HepG2 (cell line): ENCODE results near the gene NAXD. TPM values are rescaled to one million over a fixed set of nuclear protein-coding genes. Genes with fewer than 3 reads are reported as not detected.

Source experiments
- ATAC-seq: fragments of 200-7000 bp; cut with Tn5 transposase; 3 replicates; pipeline ENCODE4 v1.9.1; 2020; ENCODE audit warnings: mild to moderate bottlenecking, moderate library complexity
- BruUV-seq: library from RNA; stranded (reverse); fragments of 400-500 nt; replicated peaks from 2 replicates; lab custom pipeline; 2021; lab: Mats Ljungman, UMichigan
- CTCF ChIA-PET: fragments of 300-600 bp; formaldehyde crosslinking; extraction: SDS; loops from one replicate; lab custom pipeline; 2021; ENCODE audit warnings: low total read pairs, inconsistent platforms, low intra/inter-chr PET ratio; lab: Yijun Ruan, JAX
- POLR2A ChIA-PET: fragments of 350-600 bp; sonication (Branson Sonifier 250); formaldehyde crosslinking; loops from one replicate; lab custom pipeline; 2020; ENCODE audit warnings: antibody characterized with exemption, inconsistent platforms; lab: Yijun Ruan, JAX
- DNase-seq: peaks from one replicate; pipeline ENCODE4 v3.0.0-alpha.2; 2015; ENCODE audit warnings: low spot score
- FAIRE-seq: peaks from 3 replicates; lab custom pipeline; 2011; peaks lifted over from hg19 to GRCh38; lab: Jason Lieb, UNC
- H2AFZ ChIP-seq: one replicate; pipeline ENCODE4 v1.6.1; 2011; ENCODE audit warnings: low read length, inconsistent platforms
- H3K27ac ChIP-seq: fragments of 300-600 bp; 3 replicates; pipeline ENCODE4 v1.8.0; 2011; ENCODE audit warnings: mixed run types, mild to moderate bottlenecking, mixed read lengths, low read length, inconsistent platforms; ENCODE audit not compliant: insufficient read depth; ENCODE audit errors: extremely low read length
- H3K27me3 ChIP-seq, 2 experiments: fragments of 200-600 bp in 1 of 2; 2 replicates in 1 of 2; 3 replicates in 1 of 2; pipeline versions ENCODE4 v1.6.0 to v1.8.0; 2011; ENCODE audit warnings: low read length in 2 of 2, mild to moderate bottlenecking in 2 of 2, moderate library complexity in 2 of 2, inconsistent platforms in 1 of 2; ENCODE audit not compliant: insufficient read depth in 2 of 2, control insufficient read depth in 1 of 2
- H3K36me3 ChIP-seq, 2 experiments: fragments of 200-600 bp in 1 of 2; replicated peaks in 1 of 2; 2 replicates in 1 of 2; 3 replicates in 1 of 2; pipeline versions ENCODE4 v1.5.1 to v1.8.0; 2011; ENCODE audit warnings: low read length in 2 of 2, inconsistent platforms in 1 of 2; ENCODE audit not compliant: insufficient read depth in 2 of 2, control insufficient read depth in 1 of 2
- H3K4me1 ChIP-seq: 2 replicates; pipeline ENCODE4 v1.5.1; 2012; ENCODE audit warnings: low read length, inconsistent platforms; ENCODE audit not compliant: insufficient read depth
- H3K4me2 ChIP-seq: 2 replicates; pipeline ENCODE4 v1.6.0; 2011; ENCODE audit warnings: low read depth, low read length, inconsistent platforms
- H3K4me3 ChIP-seq, 3 experiments: fragments of 200-600 bp in 1 of 3; sonication (generic), shearing (Covaris generic) in 1 of 3; replicated peaks in 1 of 3; 2 replicates each; pipeline ENCODE4 v1.5.1; 2011 to 2016; ENCODE audit warnings: low read length in 3 of 3, inconsistent platforms in 2 of 3, low read depth in 2 of 3, mild to moderate bottlenecking in 2 of 3, control low read depth in 1 of 3, mixed read lengths in 1 of 3; ENCODE audit not compliant: insufficient read depth in 1 of 3
- H3K79me2 ChIP-seq: one replicate; pipeline ENCODE4 v1.6.1; 2011; ENCODE audit warnings: low read length, inconsistent platforms; ENCODE audit not compliant: insufficient read depth
- H3K9ac ChIP-seq: 2 replicates; pipeline ENCODE4 v1.6.0; 2011; ENCODE audit warnings: mild to moderate bottlenecking, low read depth, low read length, inconsistent platforms; ENCODE audit not compliant: insufficient read depth
- H3K9me3 ChIP-seq: 2 replicates; pipeline ENCODE4 v1.5.1; 2012; ENCODE audit warnings: mild to moderate bottlenecking, low read length
- H4K20me1 ChIP-seq: 2 replicates; pipeline ENCODE4 v1.6.0; 2011; ENCODE audit warnings: inconsistent platforms, mild to moderate bottlenecking, low read length, moderate library complexity; ENCODE audit not compliant: insufficient read depth
- ELK4 ChIP-seq: sonication (generic); formaldehyde crosslinking; IDR thresholded peaks from 2 replicates; pipeline ENCODE4 v1.9.0; 2021; ENCODE audit warnings: missing genetic modification reagents, borderline replicate concordance
- HHEX ChIP-seq: IDR thresholded peaks from 2 replicates; pipeline ENCODE4 v1.6.1; 2016; ENCODE audit warnings: control low read depth
- IRX3 ChIP-seq: sonication (generic); formaldehyde crosslinking; IDR thresholded peaks from 2 replicates; pipeline ENCODE4 v1.8.1; 2023; ENCODE audit warnings: mild to moderate bottlenecking, low read depth, missing genetic modification reagents, borderline replicate concordance
- MXD1 ChIP-seq: sonication (generic); formaldehyde crosslinking; IDR thresholded peaks from 2 replicates; pipeline ENCODE4 v1.4.0; 2020; ENCODE audit warnings: mild to moderate bottlenecking, missing genetic modification reagents
- POGZ ChIP-seq: sonication (generic); formaldehyde crosslinking; IDR thresholded peaks from 2 replicates; pipeline ENCODE4 v1.4.0; 2020; ENCODE audit warnings: mild to moderate bottlenecking, missing genetic modification reagents
- SATB2 ChIP-seq: sonication (generic); formaldehyde crosslinking; IDR thresholded peaks from 2 replicates; pipeline ENCODE4 v1.5.0; 2020; ENCODE audit warnings: missing genetic modification reagents
- SYNCRIP ChIP-seq: fragments of 200-400 bp; formaldehyde crosslinking; IDR thresholded peaks from 2 replicates; pipeline ENCODE4 v1.6.1; 2018; ENCODE audit warnings: mild to moderate bottlenecking, low read depth, low read length; ENCODE audit not compliant: insufficient read depth
- TARDBP ChIP-seq: sonication (generic); formaldehyde crosslinking; IDR thresholded peaks from 2 replicates; pipeline ENCODE4 v1.8.0; 2022; ENCODE audit warnings: mild to moderate bottlenecking, missing genetic modification reagents
- ZKSCAN5 ChIP-seq: sonication (generic); formaldehyde crosslinking; IDR thresholded peaks from 2 replicates; pipeline ENCODE4 v1.5.1; 2020; ENCODE audit warnings: mild to moderate bottlenecking, missing genetic modification reagents
- ZMYM3 ChIP-seq: sonication (generic); formaldehyde crosslinking; IDR thresholded peaks from 2 replicates; pipeline ENCODE4 v1.5.1; 2020; ENCODE audit warnings: mild to moderate bottlenecking, missing genetic modification reagents
- ZNF354B ChIP-seq: sonication (generic); formaldehyde crosslinking; IDR thresholded peaks from 2 replicates; pipeline ENCODE4 v1.8.0; 2022; ENCODE audit warnings: mild to moderate bottlenecking, missing genetic modification reagents
- ZNF414 ChIP-seq: sonication (generic); formaldehyde crosslinking; IDR thresholded peaks from 2 replicates; pipeline ENCODE4 v1.5.0; 2020; ENCODE audit warnings: missing genetic modification reagents
- WGBS: methylation state at CpG from one replicate; pipeline ENCODE4 v1.1.6; 2017; ENCODE audit warnings: low lambda C conversion rate; 5-methylcytosine and 5-hydroxymethylcytosine counted together
- in situ Hi-C: cut with HindIII; loops from 2 replicates; pipeline ENCODE4 v1.10.0; 2017; ENCODE audit warnings: low pct_unique_long_range_greater_than_20kb; ENCODE audit not compliant: extremely low pct_ligation_motif_present
- intact Hi-C: fragments of 100-400 bp; cut with micrococcal nuclease; formaldehyde crosslinking; loops from one replicate; pipeline ENCODE4 v1.10.0; 2022; ENCODE audit not compliant: unreplicated experiment
- polyA plus RNA-seq, 8 experiments: library from polyadenylated mRNA; depleted of rRNA in 3 of 8; stranded (reverse) in 7 of 8; unstranded in 1 of 8; fragments of >200 nt; fragmentation: Illumina TruSeq in 4 of 8; extraction: Trizol in 4 of 8; gene quantifications; 2 replicates each; pipeline versions ENCODE4 v1.2.1 to v1.2.3, GENCODE V29; 2011 to 2016; ENCODE audit warnings: low read depth in 4 of 8, missing spikeins in 1 of 8, mixed read lengths in 1 of 8; ENCODE audit not compliant: insufficient read depth in 1 of 8
- total RNA-seq, 5 experiments: library from RNA; depleted of rRNA; stranded (reverse); fragments of >200 nt; fragmentation: Illumina TruSeq; extraction: Trizol; gene quantifications; 2 replicates each; pipeline ENCODE4 v1.2.3, GENCODE V29; 2016; ENCODE audit warnings: low read depth in 1 of 5

The NAXD gene
- total and polyA plus RNA-seq, 2 of the 13 experiments (the other 11 are each of a cell fraction or from before 2014, with no cell fraction given): 19.0 to 23.2 TPM

GRCh38 chr13:110575322-110576069, 39.8 kb upstream of the NAXD start (continued):
- TF ChIP-seq ZKSCAN5 (CRISPR knock-in tag): no peak
- no peak for TF ChIP-seq POGZ (CRISPR knock-in tag)
- no peak for TF ChIP-seq SATB2
- TF ChIP-seq ZMYM3 (CRISPR knock-in tag): no peak
- no peak for TF ChIP-seq ZNF354B (CRISPR knock-in tag)

GRCh38 chr13:110576070-110576394, 39.3 kb upstream of the NAXD start:
- no peak for DNase-seq
- Histone ChIP-seq H3K4me1 (peaks cover 41% of the 10 kb centered on the region), H4K20me1 (no peaks in the 10 kb centered on the region), H3K9ac (peak overlapping the region; percentile 52; the same call in 1 of the 2 replicates), H3K79me2 (no peaks in the 10 kb centered on the region), H3K9me3 (no peaks in the 10 kb centered on the region), H3K27me3 (peaks cover 0 to 6% of the 10 kb centered on the region in 2 experiments; a peak in 1 of 5 replicates), H2AFZ (no peak overlapping the region), H3K36me3 (no peaks in the 10 kb centered on the region), H3K4me2 (peak overlapping the region; percentile 43), H3K4me3 (no peak overlapping the region), H3K27ac (peak overlapping the region; percentile 47)
- ChIA-PET CTCF (no interaction called here), POLR2A (interaction anchor here (1.4 to 3.6 kb wide), 2 partner anchors 14 to 39 kb away, joined by 8 to 20 read pairs; partner anchors contain the start of genes NAXD and RAB20)
- in situ Hi-C loops (no loop called here), intact Hi-C loops (loop anchor here (2.0 kb wide), 1 partner anchor 13 kb away; no protein-coding TSS in a partner anchor)
- ATAC-seq: no peak
- FAIRE-seq: no peak
- TSS peak; percentile 70 for BruUV-seq
- WGBS: 88% methylated on average over 7 of the region's 7 CpGs
- no peak for TF ChIP-seq SYNCRIP
- no peak for TF ChIP-seq TARDBP (CRISPR knock-in tag)
- no peak for TF ChIP-seq IRX3 (CRISPR knock-in tag)
- TF ChIP-seq MXD1 (CRISPR knock-in tag): no peak
- no peak for TF ChIP-seq ELK4 (CRISPR knock-in tag)
- no peak for TF ChIP-seq ZNF414 (CRISPR knock-in tag)
- no peak for TF ChIP-seq HHEX (CRISPR knock-in tag)
